Effector memory CD8-positive, alpha-beta T cell (primary cell): ENCODE measurements around the gene DDX60.
"Not testable (repeated sequence)": the region's sequence is repeated elsewhere in the genome, so short reads cannot be mapped to it uniquely, and the experiment has no call there.

Experiments
- ATAC-seq: fragments of 150-1000 bp; cut with Tn5 transposase; replicated peaks from 2 replicates; pipeline ENCODE4 v1.10.0; 2021; ENCODE audit warnings: mild to moderate bottlenecking, moderate library complexity
- DNase-seq, 3 experiments: peaks; one replicate each; pipeline ENCODE4 v3.0.0; 2021
- H3K27ac Mint-ChIP-seq, 2 donors: one replicate each; pipeline ENCODE4 v1.8.0; 2022; ENCODE audit warnings: mild to moderate bottlenecking in 2 of 2, mixed read lengths in 2 of 2, moderate library complexity in 2 of 2
- H3K27me3 Mint-ChIP-seq, 2 donors: one replicate each; pipeline ENCODE4 v1.8.0; 2022; ENCODE audit warnings: mixed read lengths in 2 of 2
- H3K36me3 Mint-ChIP-seq: one replicate; pipeline ENCODE4 v1.8.0; 2022; ENCODE audit warnings: mild to moderate bottlenecking, moderate library complexity, mixed read lengths; ENCODE audit not compliant: insufficient read depth
- H3K4me1 Mint-ChIP-seq, 2 donors: one replicate each; pipeline ENCODE4 v1.8.0; 2022; ENCODE audit warnings: low read depth in 2 of 2, mixed read lengths in 2 of 2
- H3K4me3 Mint-ChIP-seq, 2 donors: one replicate each; pipeline ENCODE4 v1.8.0; 2022; ENCODE audit warnings: mild to moderate bottlenecking in 2 of 2, mixed read lengths in 2 of 2, moderate library complexity in 2 of 2
- H3K9me3 Mint-ChIP-seq, 2 donors: one replicate each; pipeline ENCODE4 v1.8.0; 2022; ENCODE audit warnings: mixed read lengths in 2 of 2

DDX60 gene

DNA sequence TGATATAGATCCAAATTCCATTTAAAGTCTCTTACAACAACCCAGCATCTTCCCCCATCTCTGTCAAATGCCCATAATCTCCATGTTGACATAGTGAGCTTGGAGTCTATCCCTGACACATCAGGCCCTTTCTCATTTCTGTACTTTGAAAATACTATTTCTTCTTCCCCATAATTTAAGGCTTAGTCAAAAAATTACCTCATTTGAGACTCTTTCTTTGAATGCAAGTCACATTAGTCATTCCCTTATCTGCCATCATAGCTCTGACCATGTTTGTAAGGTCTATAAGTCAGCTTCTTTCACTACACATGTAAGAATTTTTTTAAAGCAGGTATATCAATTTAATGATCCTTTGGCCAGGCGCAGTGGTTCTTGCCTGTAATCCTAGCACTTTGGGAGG lies 99.9 kb downstream of the DDX60 start:
- H3K36me3 Mint-ChIP-seq: peaks cover 54% of the 10 kb centered on the region
- DNase-seq: no peak

DNA sequence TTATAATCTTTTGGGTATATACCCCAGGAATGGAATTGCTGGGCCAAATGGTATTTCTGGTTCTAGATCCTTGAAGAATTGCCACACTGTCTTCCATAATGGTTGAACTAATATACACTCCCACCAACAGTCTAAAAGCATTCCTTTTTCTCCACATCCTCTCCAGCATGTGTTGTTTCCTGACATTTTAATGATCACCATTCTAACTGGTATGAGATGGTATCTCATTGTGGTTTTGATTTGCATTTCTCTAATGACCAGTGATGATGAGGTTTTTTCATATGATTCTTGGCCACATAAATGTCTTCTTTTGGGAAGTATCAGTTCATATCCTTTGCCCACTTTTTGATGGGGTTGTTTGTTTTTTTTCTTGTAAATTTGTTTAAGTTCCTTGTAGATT lies 105.0 kb downstream of the DDX60 start:
- not testable (repeated sequence) for H3K9me3 Mint-ChIP-seq, DNase-seq, H3K27ac Mint-ChIP-seq, H3K4me1 Mint-ChIP-seq, ATAC-seq, H3K4me3 Mint-ChIP-seq, H3K27me3 Mint-ChIP-seq
- peaks cover 21% of the 10 kb centered on the region for H3K36me3 Mint-ChIP-seq

More for the DNA sequence above, 99.9 kb downstream of the DDX60 start:
- no peaks in the 10 kb centered on the region for H3K4me1 Mint-ChIP-seq
- no peak overlapping the region for H3K4me3 Mint-ChIP-seq
- H3K27ac Mint-ChIP-seq: no peak overlapping the region
- ATAC-seq: no peak
- no peaks in the 10 kb centered on the region for H3K27me3 Mint-ChIP-seq
- peaks cover 0 to 8% of the 10 kb centered on the region in 2 donors for H3K9me3 Mint-ChIP-seq

DNA sequence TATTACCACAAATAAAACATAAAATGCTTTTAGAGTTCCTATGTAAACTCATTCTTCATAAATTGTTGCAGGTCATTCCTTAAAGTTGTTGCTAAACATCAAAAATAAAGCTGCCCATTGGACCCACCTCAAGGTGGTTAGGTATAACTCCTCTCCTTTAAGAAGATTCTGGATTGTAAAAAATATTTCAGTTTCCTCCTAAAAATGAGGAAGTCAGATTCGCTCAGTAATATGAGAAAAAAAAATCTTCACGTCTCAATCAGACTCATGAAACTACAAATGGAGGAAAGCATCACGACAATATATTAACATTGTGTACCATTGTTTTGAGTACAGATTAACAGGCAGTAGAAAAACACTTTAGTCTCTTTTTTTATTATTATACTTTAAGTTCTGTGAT lies 105.9 kb downstream of the DDX60 start:
- peaks cover 2 to 8% of the 10 kb centered on the region in 2 donors for H3K9me3 Mint-ChIP-seq
- H3K27ac Mint-ChIP-seq: no peak overlapping the region
- H3K4me3 Mint-ChIP-seq: no peak overlapping the region
- no peaks in the 10 kb centered on the region for H3K27me3 Mint-ChIP-seq
- peaks cover 17% of the 10 kb centered on the region for H3K36me3 Mint-ChIP-seq
- no peak for ATAC-seq
- DNase-seq: no peak
- no peaks in the 10 kb centered on the region for H3K4me1 Mint-ChIP-seq

DNA sequence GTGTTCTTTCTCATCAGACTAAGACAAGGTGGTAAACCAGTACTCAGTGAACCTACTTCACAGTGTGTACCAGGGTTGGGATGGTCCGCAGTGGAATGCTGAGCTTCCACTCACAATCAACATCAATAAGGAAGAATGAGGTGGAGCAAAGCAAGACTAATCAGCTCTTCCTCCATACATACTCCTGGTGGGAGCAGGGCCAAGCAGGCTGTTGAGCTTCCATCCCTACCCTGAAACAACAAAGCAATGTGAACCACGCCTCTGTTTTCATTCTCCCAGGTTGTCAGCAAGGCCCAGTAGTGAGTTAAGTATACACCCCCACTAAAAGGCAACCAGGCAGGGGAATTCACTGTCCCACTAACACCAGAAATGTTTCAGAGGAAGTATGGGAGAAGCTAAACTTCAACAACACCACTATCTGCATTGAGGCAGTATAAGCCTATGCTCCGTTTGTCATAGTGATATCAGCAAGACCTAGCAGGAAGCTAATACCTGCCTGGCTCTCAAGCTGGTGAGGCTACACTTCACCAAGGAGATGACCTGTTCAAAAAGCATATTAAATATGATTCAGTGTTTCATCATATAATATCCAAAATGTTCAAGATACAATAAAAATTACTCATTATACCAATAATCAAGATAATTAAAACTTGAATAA lies 109.5 kb downstream of the DDX60 start:
- ATAC-seq (no peak), DNase-seq (no peak)
- Mint-ChIP-seq H3K27ac (no peak overlapping the region), H3K36me3 (no peaks in the 10 kb centered on the region), H3K9me3 (peaks cover 6 to 11% of the 10 kb centered on the region in 2 donors), H3K4me1 (no peaks in the 10 kb centered on the region), H3K4me3 (no peak overlapping the region), H3K27me3 (no peaks in the 10 kb centered on the region)

GRCh38 chr4:168203233-168203911 lies 115.2 kb downstream of the DDX60 start:
- no peaks in the 10 kb centered on the region for H3K36me3 Mint-ChIP-seq
- ATAC-seq: no peak
- H3K4me3 Mint-ChIP-seq: no peak overlapping the region

DNA sequence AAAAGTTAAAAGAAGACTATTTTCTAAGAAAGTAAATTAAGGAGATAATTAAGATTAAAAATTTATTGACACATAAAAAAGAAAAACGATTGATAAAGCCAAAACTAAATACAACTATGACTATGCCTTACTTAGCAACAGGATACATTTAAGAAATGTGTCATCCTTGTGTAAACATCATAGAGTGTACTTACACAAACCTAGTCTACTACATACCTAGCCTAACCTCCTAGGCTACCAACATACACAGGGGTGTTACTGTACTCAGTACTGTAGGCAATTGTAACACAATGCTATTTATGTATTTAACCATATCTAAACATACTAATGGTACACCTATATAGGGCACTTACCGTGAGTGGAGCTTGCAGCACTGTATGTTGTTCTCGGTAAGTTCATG lies 117.9 kb downstream of the DDX60 start:
- Mint-ChIP-seq H3K4me3 (no peak overlapping the region), H3K9me3 (peaks cover 5 to 17% of the 10 kb centered on the region in 2 donors), H3K36me3 (no peaks in the 10 kb centered on the region), H3K27me3 (peaks cover 0 to 8% of the 10 kb centered on the region in 2 donors), H3K4me1 (peaks cover 0 to 2% of the 10 kb centered on the region in 2 donors), H3K27ac (no peak overlapping the region)
- ATAC-seq: no peak
- DNase-seq: no peak

More at GRCh38 chr4:168203233-168203911, 115.2 kb downstream of the DDX60 start:
- Mint-ChIP-seq H3K27ac (no peak overlapping the region), H3K27me3 (no peaks in the 10 kb centered on the region), H3K4me1 (no peaks in the 10 kb centered on the region), H3K9me3 (peaks cover 5 to 21% of the 10 kb centered on the region in 2 donors)
- no peak for DNase-seq

- H3K27me3 Mint-ChIP-seq: peaks cover 0 to 9% of the 10 kb centered on the region in 2 donors
- no peaks in the 10 kb centered on the region for H3K36me3 Mint-ChIP-seq
- peaks cover 5 to 10% of the 10 kb centered on the region in 2 donors for H3K9me3 Mint-ChIP-seq
These were observed 119.1 kb downstream of the DDX60 start for GRCh38 chr4:168199260-168199957.

GRCh38 chr4:168197926-168198325 lies 120.6 kb downstream of the DDX60 start:
- Mint-ChIP-seq H3K36me3 (no peaks in the 10 kb centered on the region), H3K9me3 (peaks cover 0 to 9% of the 10 kb centered on the region in 2 donors), H3K4me1 (peaks cover 0 to 2% of the 10 kb centered on the region in 2 donors), H3K4me3 (no peak overlapping the region), H3K27ac (no peak overlapping the region), H3K27me3 (peaks cover 0 to 9% of the 10 kb centered on the region in 2 donors)
- DNase-seq (no peak), ATAC-seq (no peak)

More at GRCh38 chr4:168199260-168199957, 119.1 kb downstream of the DDX60 start:
- ATAC-seq: no peak
- Mint-ChIP-seq H3K27ac (no peak overlapping the region), H3K4me3 (no peak overlapping the region), H3K4me1 (peaks cover 0 to 2% of the 10 kb centered on the region in 2 donors)
- DNase-seq: no peak

GRCh38 chr4:168188754-168189153 lies 129.8 kb downstream of the DDX60 start:
- Mint-ChIP-seq H3K4me1 (no peaks in the 10 kb centered on the region), H3K9me3 (no peaks in the 10 kb centered on the region), H3K36me3 (no peaks in the 10 kb centered on the region), H3K27ac (no peak overlapping the region), H3K4me3 (no peak overlapping the region), H3K27me3 (no peaks in the 10 kb centered on the region)
- no peak for DNase-seq
- no peak for ATAC-seq

DNA sequence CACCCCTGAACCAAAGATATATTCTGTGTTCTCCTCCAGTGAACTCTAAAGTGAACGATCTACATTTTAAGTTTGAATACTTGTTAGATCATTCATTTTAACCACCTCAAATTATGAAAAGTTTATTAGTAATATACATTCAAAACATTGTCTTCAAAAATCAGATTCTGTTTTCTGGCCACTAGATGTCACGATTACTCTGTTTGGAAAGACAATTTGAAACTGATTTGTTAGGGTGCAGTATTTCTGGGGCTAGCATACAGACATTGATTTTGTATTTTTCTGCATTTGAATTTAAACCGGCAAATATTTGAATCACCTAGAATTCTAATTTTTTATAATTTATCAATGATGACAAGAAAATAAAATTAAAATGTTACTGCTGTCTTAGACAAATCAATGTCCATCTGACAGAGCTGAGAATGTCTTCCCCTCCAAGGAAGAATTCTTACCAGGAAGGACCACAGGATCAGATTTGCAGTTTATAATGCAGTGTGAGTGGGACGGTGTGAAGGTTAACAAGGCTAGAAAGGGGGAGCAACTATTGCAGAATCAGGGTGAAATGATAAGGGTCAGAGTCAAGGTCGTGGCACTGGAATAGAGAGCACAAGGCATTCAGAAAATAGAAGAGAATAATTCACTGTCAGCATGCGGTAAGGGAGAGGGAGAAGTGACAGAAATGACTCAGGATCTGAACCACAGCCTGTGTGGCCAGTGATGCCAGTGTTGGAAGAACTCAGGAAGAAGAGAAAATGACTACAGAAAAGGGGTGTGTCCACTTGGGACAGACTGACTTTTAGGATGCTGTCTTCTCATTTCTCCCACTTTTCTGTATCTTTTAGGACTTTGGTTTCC lies 134.6 kb downstream of the DDX60 start:
- no peaks in the 10 kb centered on the region for H3K27me3 Mint-ChIP-seq
- H3K4me3 Mint-ChIP-seq: no peak overlapping the region
- H3K9me3 Mint-ChIP-seq: no peaks in the 10 kb centered on the region
- DNase-seq (no peak), ATAC-seq (no peak)
- no peaks in the 10 kb centered on the region for H3K4me1 Mint-ChIP-seq
- no peaks in the 10 kb centered on the region for H3K36me3 Mint-ChIP-seq
- no peak overlapping the region for H3K27ac Mint-ChIP-seq

- H3K4me1 Mint-ChIP-seq: no peaks in the 10 kb centered on the region
- H3K27ac Mint-ChIP-seq: no peak overlapping the region
- H3K27me3 Mint-ChIP-seq: no peaks in the 10 kb centered on the region
- ATAC-seq (no peak), DNase-seq (no peak)
- H3K4me3 Mint-ChIP-seq: no peak overlapping the region
- H3K36me3 Mint-ChIP-seq: no peaks in the 10 kb centered on the region
- no peaks in the 10 kb centered on the region for H3K9me3 Mint-ChIP-seq
These were observed 140.9 kb downstream of the DDX60 start for GRCh38 chr4:168177546-168178149.

DNA sequence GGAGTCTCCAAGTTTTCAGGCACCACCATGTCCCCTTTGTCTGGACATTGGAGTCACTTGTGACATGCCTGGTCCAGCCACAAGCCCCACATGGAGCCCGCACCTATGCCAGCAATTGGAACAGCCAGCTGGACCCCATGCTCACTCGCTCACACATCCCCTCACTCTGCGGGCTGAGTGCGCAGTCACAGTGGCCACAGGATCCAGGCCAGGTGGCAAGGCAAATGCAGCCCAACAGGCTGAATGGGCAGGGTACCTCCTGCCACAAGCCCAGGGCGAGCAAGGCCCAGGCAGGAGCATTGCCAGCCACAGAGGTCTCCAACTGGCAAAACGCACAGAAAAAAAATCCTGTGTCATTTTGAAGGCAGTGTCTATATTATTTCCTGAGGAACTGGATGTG lies 144.2 kb downstream of the DDX60 start:
- Mint-ChIP-seq H3K36me3 (no peaks in the 10 kb centered on the region), H3K4me3 (no peak overlapping the region), H3K4me1 (no peaks in the 10 kb centered on the region), H3K27me3 (no peaks in the 10 kb centered on the region), H3K9me3 (no peaks in the 10 kb centered on the region), H3K27ac (no peak overlapping the region)
- DNase-seq (no peak), ATAC-seq (no peak)
